DOHH2 (cell line): ENCODE measurements around the gene LMO3.

ENCODE experiments used
- H3F3A ChIP-seq: fragments of 200-600 bp; sonication (generic), shearing (Covaris generic); 2 replicates; pipeline ENCODE4 v1.6.0; 2016; ENCODE audit warnings: antibody characterized with exemption, mild to moderate bottlenecking; ENCODE audit not compliant: control insufficient read depth, insufficient read depth
- H3K27ac ChIP-seq: fragments of 200-600 bp; sonication (generic); 2 replicates; pipeline ENCODE4 v1.5.1; 2014; ENCODE audit warnings: low read depth, mild to moderate bottlenecking, low read length, moderate library complexity
- H3K27me3 ChIP-seq: fragments of 200-600 bp; sonication (generic); 2 replicates; pipeline ENCODE4 v1.6.1; 2014; ENCODE audit warnings: mild to moderate bottlenecking, low read length, mixed read lengths; ENCODE audit not compliant: control insufficient read depth
- H3K36me3 ChIP-seq: fragments of 200-600 bp; sonication (generic); 2 replicates; pipeline ENCODE4 v1.6.1; 2014; ENCODE audit warnings: mild to moderate bottlenecking, low read length, moderate library complexity, mixed read lengths; ENCODE audit not compliant: control insufficient read depth
- H3K4me1 ChIP-seq: fragments of 200-600 bp; sonication (generic); 2 replicates; pipeline ENCODE4 v1.6.1; 2014; ENCODE audit warnings: mild to moderate bottlenecking, low read length, mixed read lengths; ENCODE audit not compliant: control insufficient read depth
- H3K4me2 ChIP-seq: fragments of 200-600 bp; sonication (generic); 2 replicates; pipeline ENCODE4 v1.6.0; 2014; ENCODE audit warnings: mild to moderate bottlenecking, low read length, moderate library complexity
- H3K4me3 ChIP-seq: fragments of 200-600 bp; sonication (generic); 2 replicates; pipeline ENCODE4 v1.5.1; 2014; ENCODE audit warnings: mild to moderate bottlenecking, low read length, mixed read lengths
- H3K79me2 ChIP-seq: fragments of 200-600 bp; sonication (generic); 2 replicates; pipeline ENCODE4 v1.6.1; 2014; ENCODE audit warnings: mild to moderate bottlenecking, low read length, mixed read lengths; ENCODE audit not compliant: control insufficient read depth
- H3K9me2 ChIP-seq: fragments of 200-600 bp; sonication (generic); replicated peaks from 2 replicates; pipeline ENCODE4 v1.6.1; 2014; ENCODE audit warnings: mild to moderate bottlenecking, low read length, mixed read lengths; ENCODE audit not compliant: control insufficient read depth
- H3K9me3 ChIP-seq: fragments of 200-600 bp; sonication (generic); 2 replicates; pipeline ENCODE4 v1.6.1; 2014; ENCODE audit warnings: antibody characterized with exemption, low read length, mixed read lengths; ENCODE audit not compliant: control insufficient read depth, insufficient read depth
- H4K20me1 ChIP-seq: fragments of 200-600 bp; sonication (generic); 2 replicates; pipeline ENCODE4 v1.6.0; 2014; ENCODE audit warnings: low read depth, mild to moderate bottlenecking, antibody characterized with exemption, low read length, moderate library complexity; ENCODE audit not compliant: control insufficient read depth, insufficient read depth
- CTCF ChIP-seq: fragments of 200-600 bp; sonication (generic); IDR thresholded peaks from one replicate; pipeline ENCODE4 v1.5.1; 2014; ENCODE audit warnings: antibody characterized with exemption, mild to moderate bottlenecking, low read depth, low read length; ENCODE audit not compliant: poor library complexity, severe bottlenecking
- EZH2phosphoT487 ChIP-seq: fragments of 200-600 bp; sonication (generic); IDR thresholded peaks from 2 replicates; pipeline ENCODE4 v1.6.1; 2017; ENCODE audit warnings: borderline replicate concordance, mild to moderate bottlenecking, antibody characterized with exemption, low read length, moderate library complexity, mixed read lengths

Gene LMO3

GRCh38 chr12:16593546-16593945 is 12.4 kb downstream of the LMO3 start:
- Histone ChIP-seq H3K27me3 (no peaks in the 10 kb centered on the region), H3K9me2 (no peaks in the 10 kb centered on the region), H3K4me2 (no peak overlapping the region), H3K4me1 (no peaks in the 10 kb centered on the region), H4K20me1 (no peaks in the 10 kb centered on the region), H3F3A (no peaks in the 10 kb centered on the region), H3K9me3 (no peaks in the 10 kb centered on the region), H3K27ac (no peak overlapping the region), H3K79me2 (no peaks in the 10 kb centered on the region), H3K4me3 (no peak overlapping the region), H3K36me3 (no peaks in the 10 kb centered on the region)
- TF ChIP-seq EZH2phosphoT487: no peak

GRCh38 chr12:16590645-16591044 is 15.3 kb downstream of the LMO3 start:
- Histone ChIP-seq H3K9me2 (no peaks in the 10 kb centered on the region), H3K9me3 (no peaks in the 10 kb centered on the region), H4K20me1 (no peaks in the 10 kb centered on the region), H3K27ac (no peak overlapping the region), H3K27me3 (no peaks in the 10 kb centered on the region), H3K4me2 (no peak overlapping the region), H3K4me1 (no peaks in the 10 kb centered on the region), H3K36me3 (no peaks in the 10 kb centered on the region), H3F3A (no peaks in the 10 kb centered on the region), H3K4me3 (no peak overlapping the region), H3K79me2 (no peaks in the 10 kb centered on the region)
- no peak for TF ChIP-seq CTCF
- no peak for TF ChIP-seq EZH2phosphoT487

GRCh38 chr12:16588812-16589211 is 17.1 kb downstream of the LMO3 start:
- H3K79me2 ChIP-seq: no peaks in the 10 kb centered on the region
- no peaks in the 10 kb centered on the region for H3K27me3 ChIP-seq
- H3K4me3 ChIP-seq: no peak overlapping the region
- H3K4me2 ChIP-seq: no peak overlapping the region
- no peak overlapping the region for H3K27ac ChIP-seq
- no peaks in the 10 kb centered on the region for H3K36me3 ChIP-seq
- no peaks in the 10 kb centered on the region for H4K20me1 ChIP-seq
- TF ChIP-seq EZH2phosphoT487: no peak
- TF ChIP-seq CTCF: no peak
- no peaks in the 10 kb centered on the region for H3K9me3 ChIP-seq
- H3K9me2 ChIP-seq: no peaks in the 10 kb centered on the region
- H3F3A ChIP-seq: no peaks in the 10 kb centered on the region
- H3K4me1 ChIP-seq: no peaks in the 10 kb centered on the region

GRCh38 chr12:16587514-16587913 is 18.4 kb downstream of the LMO3 start:
- Histone ChIP-seq H3K27me3 (no peaks in the 10 kb centered on the region), H3K27ac (no peak overlapping the region), H3K79me2 (no peaks in the 10 kb centered on the region), H3K36me3 (no peaks in the 10 kb centered on the region), H3K4me1 (no peaks in the 10 kb centered on the region), H3K4me2 (no peak overlapping the region), H3F3A (no peaks in the 10 kb centered on the region), H3K9me2 (no peaks in the 10 kb centered on the region), H3K4me3 (no peak overlapping the region), H4K20me1 (no peaks in the 10 kb centered on the region), H3K9me3 (no peaks in the 10 kb centered on the region)
- no peak for TF ChIP-seq CTCF
- TF ChIP-seq EZH2phosphoT487: no peak
